Right atrium auricular region (tissue), 2 donors: ENCODE results near the gene CORO6. TPM values are rescaled to one million over a fixed set of nuclear protein-coding genes. Genes with fewer than 3 reads are reported as not detected.
A peak's percentile ranks its signal among the peaks of the same experiment; 100 is the strongest.

Experiments used
- DNase-seq: peaks from one replicate; pipeline ENCODE4 v3.0.0-alpha.2; 2019; ENCODE audit warnings: low spot score
- H3K27ac ChIP-seq, 2 donors: fragments of 200-600 bp; sonication (generic); 1 replicate in 1 of 2; 2 replicates in 1 of 2; pipeline ENCODE4 v1.5.1; 2016 to 2019
- H3K27me3 ChIP-seq, 2 donors: fragments of 200-600 bp; sonication (generic); one replicate each; pipeline versions ENCODE4 v1.5.1 to v1.6.0; 2017 to 2019
- H3K36me3 ChIP-seq: fragments of 200-600 bp; sonication (generic); one replicate; pipeline ENCODE4 v1.5.1; 2016
- H3K4me1 ChIP-seq, 2 donors: fragments of 200-600 bp; sonication (generic); one replicate each; pipeline versions ENCODE4 v1.5.1 to v1.6.0; 2017 to 2019
- H3K4me3 ChIP-seq, 2 donors: fragments of 200-600 bp; sonication (generic); 1 replicate in 1 of 2; 2 replicates in 1 of 2; pipeline ENCODE4 v1.5.1; 2017 to 2019; ENCODE audit warnings: mild to moderate bottlenecking in 1 of 2, moderate library complexity in 1 of 2
- H3K9me3 ChIP-seq, 2 donors: fragments of 200-600 bp; sonication (generic); one replicate each; pipeline ENCODE4 v1.5.1; 2019
- total RNA-seq, 2 donors: library from RNA; depleted of rRNA; stranded (reverse); fragments of >200 nt; gene quantifications; one replicate each; pipeline ENCODE4 v1.1.0, GENCODE V29; 2016
- TF ChIP-seq, protein P1 (sequence below), 2 donors: fragments of 200-600 bp; sonication (generic); IDR thresholded peaks; one replicate each; pipeline ENCODE4 v1.5.1; 2019; ENCODE audit warnings: antibody characterized with exemption in 2 of 2

The CORO6 gene
- total RNA-seq, 2 donors from 2014 or later, result 65.0 to 87.6 TPM

DNA sequence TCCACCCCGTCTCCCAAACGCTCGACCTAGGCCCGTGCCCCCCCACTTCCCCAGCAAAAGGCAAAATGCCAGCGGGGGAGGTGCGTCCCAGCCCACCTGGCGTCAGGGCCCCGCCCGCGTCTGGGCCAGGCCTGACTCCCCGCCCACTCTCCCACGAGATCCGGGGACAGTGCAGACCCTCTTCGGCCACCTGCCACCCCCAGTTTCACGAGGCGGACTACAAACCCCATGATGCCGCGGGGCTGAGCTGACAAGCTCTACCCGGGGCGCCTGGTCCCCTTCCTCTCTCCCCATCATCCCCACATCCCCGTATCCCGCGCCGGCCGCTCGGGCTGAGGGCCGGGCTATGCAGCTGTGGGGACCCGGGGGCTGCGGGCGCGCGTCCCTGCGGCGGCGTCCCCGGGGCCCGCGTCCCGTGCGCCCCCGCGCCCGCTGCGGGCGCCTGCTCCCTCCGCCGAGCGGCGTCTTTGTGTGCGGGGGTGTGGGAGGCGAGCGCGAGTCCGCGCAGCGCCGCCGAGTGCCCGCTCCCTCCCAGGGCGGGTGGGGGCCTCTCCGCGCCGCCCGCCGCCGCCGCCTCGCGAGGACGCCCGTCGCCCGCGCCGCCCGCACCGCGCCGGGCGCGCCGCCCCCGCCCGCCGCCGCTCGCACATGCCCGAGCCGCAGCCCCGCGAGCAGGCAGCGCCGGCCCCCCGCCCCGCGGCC lies 29.7 kb downstream of the CORO6 start, which contains the start of gene ANKRD13B:
Gene ANKRD13B (plus strand): TSS at position 283 of the 702 bp plus-strand sequence. CDS start 490 bp downstream, outside the sequence.
- TF ChIP-seq, protein P1, sequence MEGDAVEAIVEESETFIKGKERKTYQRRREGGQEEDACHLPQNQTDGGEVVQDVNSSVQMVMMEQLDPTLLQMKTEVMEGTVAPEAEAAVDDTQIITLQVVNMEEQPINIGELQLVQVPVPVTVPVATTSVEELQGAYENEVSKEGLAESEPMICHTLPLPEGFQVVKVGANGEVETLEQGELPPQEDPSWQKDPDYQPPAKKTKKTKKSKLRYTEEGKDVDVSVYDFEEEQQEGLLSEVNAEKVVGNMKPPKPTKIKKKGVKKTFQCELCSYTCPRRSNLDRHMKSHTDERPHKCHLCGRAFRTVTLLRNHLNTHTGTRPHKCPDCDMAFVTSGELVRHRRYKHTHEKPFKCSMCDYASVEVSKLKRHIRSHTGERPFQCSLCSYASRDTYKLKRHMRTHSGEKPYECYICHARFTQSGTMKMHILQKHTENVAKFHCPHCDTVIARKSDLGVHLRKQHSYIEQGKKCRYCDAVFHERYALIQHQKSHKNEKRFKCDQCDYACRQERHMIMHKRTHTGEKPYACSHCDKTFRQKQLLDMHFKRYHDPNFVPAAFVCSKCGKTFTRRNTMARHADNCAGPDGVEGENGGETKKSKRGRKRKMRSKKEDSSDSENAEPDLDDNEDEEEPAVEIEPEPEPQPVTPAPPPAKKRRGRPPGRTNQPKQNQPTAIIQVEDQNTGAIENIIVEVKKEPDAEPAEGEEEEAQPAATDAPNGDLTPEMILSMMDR (IDR thresholded peaks at IDR 0.05), result no peak
- no peaks in the 10 kb centered on the region for H3K27me3 ChIP-seq
- no peaks in the 10 kb centered on the region for H3K36me3 ChIP-seq
- DNase-seq, result no peak
- H3K9me3 ChIP-seq, result no peaks in the 10 kb centered on the region
- H3K27ac ChIP-seq, result peak within 1 kb of the TSS; percentile 84 to 89
- peak within 1 kb of the TSS; percentile 65 to 73 for H3K4me3 ChIP-seq
- peaks cover 0 to 69% of the 10 kb centered on the region in 2 donors for H3K4me1 ChIP-seq

DNA sequence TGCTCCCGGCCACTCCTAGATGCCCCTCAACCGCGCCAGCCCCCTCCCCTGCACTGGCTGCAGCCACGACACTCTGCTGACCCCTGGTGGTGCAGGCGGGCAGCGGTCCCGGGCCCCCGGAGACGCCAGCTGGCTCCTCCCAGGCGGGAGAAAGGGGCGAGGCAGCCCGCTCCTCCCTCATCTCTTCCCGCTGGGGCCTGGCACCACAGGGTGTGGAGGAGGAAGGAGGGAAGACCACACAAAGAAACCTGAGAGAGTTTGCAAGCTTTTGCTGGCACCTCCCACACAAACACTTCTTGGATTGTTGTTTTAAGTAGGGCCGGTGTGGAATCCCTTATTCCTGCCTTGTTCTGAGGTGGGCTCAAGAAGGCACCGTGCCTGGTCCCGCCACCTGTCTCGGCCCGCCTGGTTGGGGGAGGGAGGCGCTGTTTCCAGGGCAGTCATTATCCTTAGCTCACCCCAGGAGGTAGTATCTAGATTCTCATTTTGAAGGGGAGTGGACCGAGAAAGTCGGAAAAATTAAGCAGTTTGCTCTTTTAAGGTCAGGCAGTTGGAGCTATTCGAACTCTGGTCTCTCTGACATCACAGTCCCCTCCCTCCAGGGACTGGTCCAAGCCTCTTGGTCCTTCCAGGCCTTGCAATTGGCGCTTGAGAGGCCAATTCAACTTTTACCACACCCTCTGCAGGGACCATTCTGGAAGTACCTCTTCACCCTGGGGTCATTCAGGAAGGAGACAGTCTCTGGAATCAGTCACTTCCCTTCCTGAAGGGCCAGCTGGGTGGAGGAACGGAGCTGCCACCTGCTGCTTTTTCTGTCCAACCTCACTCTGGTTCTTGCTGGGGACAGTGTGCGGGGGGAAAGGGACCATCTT lies 30.7 kb downstream of the CORO6 start:
- no peak for DNase-seq
- H3K4me3 ChIP-seq, result peak overlapping the region; percentile 2 to 34
- TF ChIP-seq, protein P1 (IDR thresholded peaks at IDR 0.05), result peak; percentile 95 to 98
- H3K9me3 ChIP-seq, result no peaks in the 10 kb centered on the region
- H3K36me3 ChIP-seq, result no peaks in the 10 kb centered on the region
- H3K27ac ChIP-seq, result peak overlapping the region; percentile 84 to 89
- H3K27me3 ChIP-seq, result no peaks in the 10 kb centered on the region
- peaks cover 0 to 77% of the 10 kb centered on the region in 2 donors for H3K4me1 ChIP-seq

- no peaks in the 10 kb centered on the region for H3K9me3 ChIP-seq
- TF ChIP-seq, protein P1 (IDR thresholded peaks at IDR 0.05), result no peak
- H3K27me3 ChIP-seq, result no peaks in the 10 kb centered on the region
- H3K27ac ChIP-seq, result peak overlapping the region; percentile 84 to 89
- no peaks in the 10 kb centered on the region for H3K36me3 ChIP-seq
- peaks cover 0 to 77% of the 10 kb centered on the region in 2 donors for H3K4me1 ChIP-seq
- peak overlapping the region; percentile 2 to 34 for H3K4me3 ChIP-seq
- DNase-seq, result no peak
Measured at GRCh38 chr17:29591146-29591736, 31.5 kb downstream of the CORO6 start.

- peaks cover 0 to 79% of the 10 kb centered on the region in 2 donors for H3K4me1 ChIP-seq
- H3K27ac ChIP-seq, result peak overlapping the region; percentile 84 to 89
- TF ChIP-seq, protein P1 (IDR thresholded peaks at IDR 0.05), result no peak
- DNase-seq, result no peak
- H3K4me3 ChIP-seq, result peak overlapping the region; percentile 42 to 54
- no peaks in the 10 kb centered on the region for H3K27me3 ChIP-seq
- H3K36me3 ChIP-seq, result no peaks in the 10 kb centered on the region
- no peaks in the 10 kb centered on the region for H3K9me3 ChIP-seq
Measured at GRCh38 chr17:29590411-29591145, 32.1 kb downstream of the CORO6 start.
